HG03280 (cell line): ENCODE results near the gene MRPL16.
"Not testable (repeated sequence)": the region's sequence is repeated elsewhere in the genome, so short reads cannot be mapped to it uniquely, and the experiment has no call there.

ENCODE experiments used
- ATAC-seq: cut with Tn5 transposase; IDR thresholded peaks from one replicate; pipeline ENCODE4 v1.9.1; 2021; ENCODE audit warnings: mild to moderate bottlenecking, moderate library complexity; ENCODE audit not compliant: unreplicated experiment

Gene MRPL16

GRCh38 chr11:59810189-59810910, at the start of gene MRPL16:
Gene MRPL16 (minus strand): TSS chr11:59810778. CDS start chr11:59810658, 120 bp downstream.
- ATAC-seq, result peak; percentile 99

GRCh38 chr11:59859673-59860072, 49.1 kb upstream of the MRPL16 start:
- no peak for ATAC-seq

GRCh38 chr11:59857439-59858434, 47.2 kb upstream of the MRPL16 start:
- no peak for ATAC-seq

GRCh38 chr11:59854871-59855270, 44.3 kb upstream of the MRPL16 start:
- no peak for ATAC-seq

- not testable (repeated sequence) for ATAC-seq
Measured at GRCh38 chr11:59851416-59851815, 40.8 kb upstream of the MRPL16 start.

GRCh38 chr11:59849551-59849950, 39.0 kb upstream of the MRPL16 start:
- not testable (repeated sequence) for ATAC-seq

- no peak for ATAC-seq
Measured at GRCh38 chr11:59849129-59849528, 38.6 kb upstream of the MRPL16 start.

GRCh38 chr11:59848439-59848838, 37.9 kb upstream of the MRPL16 start:
- ATAC-seq, result not testable (repeated sequence)

GRCh38 chr11:59847626-59848025, 37.0 kb upstream of the MRPL16 start:
- no peak for ATAC-seq

GRCh38 chr11:59846556-59846955, 36.0 kb upstream of the MRPL16 start:
- ATAC-seq, result no peak

GRCh38 chr11:59845399-59845798, 34.8 kb upstream of the MRPL16 start, which contains the start of gene CBLIF:
Gene CBLIF (minus strand): TSS chr11:59845499. CDS start chr11:59845453, 46 bp downstream.
- ATAC-seq, result no peak

- no peak for ATAC-seq
Measured at GRCh38 chr11:59842316-59842715, 31.7 kb upstream of the MRPL16 start.

GRCh38 chr11:59841514-59841913, 30.9 kb upstream of the MRPL16 start:
- ATAC-seq, result no peak

GRCh38 chr11:59839615-59840014, 29.0 kb upstream of the MRPL16 start:
- ATAC-seq, result no peak

- ATAC-seq, result no peak
Measured at GRCh38 chr11:59833602-59834001, 23.0 kb upstream of the MRPL16 start.

GRCh38 chr11:59829358-59829757, 18.8 kb upstream of the MRPL16 start:
- ATAC-seq, result no peak

- peak; percentile 92 for ATAC-seq
Measured at GRCh38 chr11:59822989-59823566, 12.5 kb upstream of the MRPL16 start.

GRCh38 chr11:59818572-59818971, 8.0 kb upstream of the MRPL16 start:
- ATAC-seq, result no peak

GRCh38 chr11:59816434-59816833, 5.9 kb upstream of the MRPL16 start:
- not testable (repeated sequence) for ATAC-seq

- no peak for ATAC-seq
Measured at GRCh38 chr11:59815754-59816153, 5.2 kb upstream of the MRPL16 start.

GRCh38 chr11:59814021-59814420, 3.4 kb upstream of the MRPL16 start:
- no peak for ATAC-seq
